ELF-1 (cell line): ENCODE data around the gene GSX1.
A peak's percentile ranks its signal among the peaks of the same experiment; 100 is the strongest.
"Not testable (repeated sequence)": the region's sequence is repeated elsewhere in the genome, so short reads cannot be mapped to it uniquely, and the experiment has no call there.

Experiments
- DNase-seq: peaks from one replicate; pipeline ENCODE4 v3.0.0-alpha.2; 2016; ENCODE audit warnings: low read depth, low spot score

The GSX1 gene

GRCh38 chr13:27794368-27794691 is 2.0 kb downstream of the GSX1 start:
- DNase-seq = no peak

GRCh38 chr13:27794921-27795717 is 2.8 kb downstream of the GSX1 start:
- DNase-seq = peak; percentile 55

- DNase-seq = no peak
Measured at GRCh38 chr13:27795718-27796019, 3.4 kb downstream of the GSX1 start.

GRCh38 chr13:27796544-27797227 is 4.4 kb downstream of the GSX1 start:
- peak; percentile 20 for DNase-seq

GRCh38 chr13:27797228-27797624 is 4.9 kb downstream of the GSX1 start:
- peak; percentile 87 for DNase-seq

- DNase-seq = peak; percentile 57
Measured at GRCh38 chr13:27806744-27807387, 14.6 kb downstream of the GSX1 start.

- DNase-seq = no peak
Measured at GRCh38 chr13:27808851-27809550, 16.7 kb downstream of the GSX1 start.

- DNase-seq = no peak
Measured at GRCh38 chr13:27810009-27810408, 17.7 kb downstream of the GSX1 start.

- DNase-seq = no peak
Measured at GRCh38 chr13:27810461-27810860, 18.2 kb downstream of the GSX1 start.

GRCh38 chr13:27813826-27814225 is 21.5 kb downstream of the GSX1 start:
- no peak for DNase-seq

- not testable (repeated sequence) for DNase-seq
Measured at GRCh38 chr13:27817832-27818231, 25.5 kb downstream of the GSX1 start.

GRCh38 chr13:27820524-27821482 is 28.5 kb downstream of the GSX1 start:
- DNase-seq = peak; percentile 39

- DNase-seq = peak; percentile 39
Measured at GRCh38 chr13:27821566-27821965, 29.3 kb downstream of the GSX1 start.

GRCh38 chr13:27822258-27822872 is 30.1 kb downstream of the GSX1 start:
- DNase-seq = peak; percentile 26

GRCh38 chr13:27822873-27823311 is 30.6 kb downstream of the GSX1 start:
- DNase-seq = peak; percentile 26

GRCh38 chr13:27824121-27824520 is 31.8 kb downstream of the GSX1 start:
- DNase-seq = no peak

- no peak for DNase-seq
Measured at GRCh38 chr13:27825072-27825471, 32.8 kb downstream of the GSX1 start.

- peak; percentile 93 for DNase-seq
Measured at GRCh38 chr13:27826379-27827353, 34.4 kb downstream of the GSX1 start.

- DNase-seq = no peak
Measured at GRCh38 chr13:27827646-27828045, 35.4 kb downstream of the GSX1 start.
